Prostate gland (tissue), 2 donors: ENCODE measurements around the gene SLC39A13.

Experiments used
- POLR2AphosphoS5 ChIP-seq: sonication (generic); formaldehyde crosslinking; IDR thresholded peaks from one replicate; pipeline ENCODE4 v1.6.1; 2017; ENCODE audit warnings: antibody characterized with exemption
- TF ChIP-seq, protein P1 (sequence below), 4 experiments: fragments of 200-600 bp in 2 of 4; fragments of 450-650 bp in 2 of 4; sonication (generic) in 2 of 4; IDR thresholded peaks; 1 replicate in 3 of 4; 2 replicates in 1 of 4; pipeline ENCODE4 v1.5.1; 2016 to 2019; ENCODE audit warnings: antibody characterized with exemption in 4 of 4, mild to moderate bottlenecking in 2 of 4, moderate library complexity in 2 of 4

- TF ChIP-seq, protein P1, sequence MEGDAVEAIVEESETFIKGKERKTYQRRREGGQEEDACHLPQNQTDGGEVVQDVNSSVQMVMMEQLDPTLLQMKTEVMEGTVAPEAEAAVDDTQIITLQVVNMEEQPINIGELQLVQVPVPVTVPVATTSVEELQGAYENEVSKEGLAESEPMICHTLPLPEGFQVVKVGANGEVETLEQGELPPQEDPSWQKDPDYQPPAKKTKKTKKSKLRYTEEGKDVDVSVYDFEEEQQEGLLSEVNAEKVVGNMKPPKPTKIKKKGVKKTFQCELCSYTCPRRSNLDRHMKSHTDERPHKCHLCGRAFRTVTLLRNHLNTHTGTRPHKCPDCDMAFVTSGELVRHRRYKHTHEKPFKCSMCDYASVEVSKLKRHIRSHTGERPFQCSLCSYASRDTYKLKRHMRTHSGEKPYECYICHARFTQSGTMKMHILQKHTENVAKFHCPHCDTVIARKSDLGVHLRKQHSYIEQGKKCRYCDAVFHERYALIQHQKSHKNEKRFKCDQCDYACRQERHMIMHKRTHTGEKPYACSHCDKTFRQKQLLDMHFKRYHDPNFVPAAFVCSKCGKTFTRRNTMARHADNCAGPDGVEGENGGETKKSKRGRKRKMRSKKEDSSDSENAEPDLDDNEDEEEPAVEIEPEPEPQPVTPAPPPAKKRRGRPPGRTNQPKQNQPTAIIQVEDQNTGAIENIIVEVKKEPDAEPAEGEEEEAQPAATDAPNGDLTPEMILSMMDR (IDR thresholded peaks at IDR 0.05), result no peak
- no peak for TF ChIP-seq POLR2AphosphoS5
Observed at GRCh38 chr11:47376525-47377371, 31.6 kb upstream of the SLC39A13 start.
